Measurements from ENCODE around the gene CLIC5. TPM values are rescaled to one million over a fixed set of nuclear protein-coding genes. Genes with fewer than 3 reads are reported as not detected.

CLIC5 gene
- total RNA-seq, 8 experiments from 2014 or later: 0.05 to 1.7 (median 0.38) TPM; not detected in 1

Other genes with a start within 250 kb of the CLIC5 start
- gene ENPP4, start 114.1 kb upstream of the CLIC5 start, total RNA-seq: 10 to 100 TPM in 3 of 8 experiments, 1 to 10 TPM in 3, under 1 TPM in 2; 0.42 to 21.1 (median 6.8) TPM
- 1 to 10 TPM in 5 of 8 experiments, under 1 TPM in 1, not detected in 2; 0.17 to 5.1 (median 2.3) TPM for gene ENPP5, start 155.1 kb upstream of the CLIC5 start, total RNA-seq

Data from motor neuron (in vitro differentiated cells).